HepG2 (cell line): ENCODE measurements around the gene PSORS1C1. TPM values are rescaled to one million over a fixed set of nuclear protein-coding genes. Genes with fewer than 3 reads are reported as not detected.

Source experiments
- CAMTA2 ChIP-seq: sonication (generic); formaldehyde crosslinking; IDR thresholded peaks from 2 replicates; pipeline ENCODE4 v1.4.0; 2020; ENCODE audit warnings: mild to moderate bottlenecking, missing genetic modification reagents, borderline replicate concordance
- EP300 ChIP-seq, 3 experiments: sonication (generic) in 1 of 3; formaldehyde crosslinking in 1 of 3; IDR thresholded peaks; 2 replicates each; pipeline versions ENCODE4 v1.5.1 to v1.6.1; 2011 to 2020; ENCODE audit warnings: low read depth in 2 of 3, low read length in 2 of 3, borderline replicate concordance in 1 of 3, improper control_type of control experiment in 1 of 3, mild to moderate bottlenecking in 1 of 3, missing genetic modification reagents in 1 of 3, moderate library complexity in 1 of 3
- KLF11 ChIP-seq: IDR thresholded peaks from 2 replicates; pipeline ENCODE4 v1.6.1; 2016; ENCODE audit warnings: missing compliant biosample characterization
- NFYB ChIP-seq: sonication (generic); formaldehyde crosslinking; IDR thresholded peaks from 2 replicates; pipeline ENCODE4 v1.4.0; 2020; ENCODE audit warnings: missing genetic modification reagents
- PBX3 ChIP-seq: sonication (generic); formaldehyde crosslinking; IDR thresholded peaks from 2 replicates; pipeline ENCODE4 v1.8.1; 2023; ENCODE audit warnings: missing genetic modification reagents, inconsistent platforms, borderline replicate concordance
- PHF20 ChIP-seq: sonication (generic); formaldehyde crosslinking; IDR thresholded peaks from 2 replicates; pipeline ENCODE4 v1.5.0; 2020; ENCODE audit warnings: mild to moderate bottlenecking, missing genetic modification reagents
- PTBP1 ChIP-seq: fragments of 200-400 bp; formaldehyde crosslinking; IDR thresholded peaks from 2 replicates; pipeline ENCODE4 v1.6.1; 2018; ENCODE audit warnings: low read length, low read depth; ENCODE audit not compliant: poor library complexity, severe bottlenecking
- RNF219 ChIP-seq: sonication (generic); formaldehyde crosslinking; IDR thresholded peaks from 2 replicates; pipeline ENCODE4 v1.5.0; 2020; ENCODE audit warnings: mild to moderate bottlenecking, missing genetic modification reagents
- SMYD3 ChIP-seq: sonication (generic); formaldehyde crosslinking; IDR thresholded peaks from 2 replicates; pipeline ENCODE4 v1.8.1; 2023; ENCODE audit warnings: mild to moderate bottlenecking, missing genetic modification reagents
- SOX5 ChIP-seq: IDR thresholded peaks from 2 replicates; pipeline ENCODE4 v1.6.1; 2016; ENCODE audit warnings: borderline replicate concordance
- TRIM22 ChIP-seq: fragments of 450-650 bp; IDR thresholded peaks from 2 replicates; pipeline ENCODE4 v1.6.1; 2017
- ZNF225 ChIP-seq: sonication (generic); formaldehyde crosslinking; IDR thresholded peaks from 2 replicates; pipeline ENCODE4 v1.4.0; 2020; ENCODE audit warnings: mild to moderate bottlenecking, missing genetic modification reagents
- ZNF331 ChIP-seq: sonication (generic); formaldehyde crosslinking; IDR thresholded peaks from 2 replicates; pipeline ENCODE4 v1.4.0; 2020; ENCODE audit warnings: missing genetic modification reagents
- ZNF510 ChIP-seq: sonication (generic); formaldehyde crosslinking; IDR thresholded peaks from 2 replicates; pipeline ENCODE4 v1.4.0; 2020; ENCODE audit warnings: low read depth, mild to moderate bottlenecking, missing genetic modification reagents
- ZNF543 ChIP-seq: sonication (generic); formaldehyde crosslinking; IDR thresholded peaks from 2 replicates; pipeline ENCODE4 v1.4.0; 2020; ENCODE audit warnings: mild to moderate bottlenecking, missing genetic modification reagents
- ZNF552 ChIP-seq: sonication (generic); formaldehyde crosslinking; IDR thresholded peaks from 2 replicates; pipeline ENCODE4 v1.9.0; 2022; ENCODE audit warnings: missing genetic modification reagents, mild to moderate bottlenecking, borderline replicate concordance
- ZNF674 ChIP-seq: sonication (generic); formaldehyde crosslinking; IDR thresholded peaks from 2 replicates; pipeline ENCODE4 v1.5.0; 2020; ENCODE audit warnings: low read depth, mild to moderate bottlenecking, missing genetic modification reagents
- polyA plus RNA-seq, 8 experiments: library from polyadenylated mRNA; depleted of rRNA in 3 of 8; stranded (reverse) in 7 of 8; unstranded in 1 of 8; fragments of >200 nt; fragmentation: Illumina TruSeq in 4 of 8; extraction: Trizol in 4 of 8; gene quantifications; 2 replicates each; pipeline versions ENCODE4 v1.2.1 to v1.2.3, GENCODE V29; 2011 to 2016; ENCODE audit warnings: low read depth in 4 of 8, missing spikeins in 1 of 8, mixed read lengths in 1 of 8; ENCODE audit not compliant: insufficient read depth in 1 of 8
- total RNA-seq, 5 experiments: library from RNA; depleted of rRNA; stranded (reverse); fragments of >200 nt; fragmentation: Illumina TruSeq; extraction: Trizol; gene quantifications; 2 replicates each; pipeline ENCODE4 v1.2.3, GENCODE V29; 2016; ENCODE audit warnings: low read depth in 1 of 5
- TF ChIP-seq, protein P1 (sequence below): sonication (generic); formaldehyde crosslinking; conservative IDR thresholded peaks from 2 replicates; pipeline ENCODE4 v1.5.0; 2020; ENCODE audit warnings: missing genetic modification reagents
- TF ChIP-seq, protein P2 (sequence below): sonication (generic); formaldehyde crosslinking; conservative IDR thresholded peaks from 2 replicates; pipeline ENCODE4 v1.4.0; 2020; ENCODE audit warnings: mild to moderate bottlenecking, missing genetic modification reagents, moderate library complexity

Gene PSORS1C1
- total and polyA plus RNA-seq, 2 of the 13 experiments (the other 11 are each of a cell fraction or from before 2014, with no cell fraction given) = 0.01 to 0.02 TPM

- no peak for TF ChIP-seq PBX3 (CRISPR knock-in tag)
- no peak for TF ChIP-seq ZNF552 (CRISPR knock-in tag)
- no peak for TF ChIP-seq PHF20 (CRISPR knock-in tag)
- TF ChIP-seq SMYD3 (CRISPR knock-in tag) = no peak
- TF ChIP-seq CAMTA2 (CRISPR knock-in tag) = no peak
- TF ChIP-seq, protein P1, sequence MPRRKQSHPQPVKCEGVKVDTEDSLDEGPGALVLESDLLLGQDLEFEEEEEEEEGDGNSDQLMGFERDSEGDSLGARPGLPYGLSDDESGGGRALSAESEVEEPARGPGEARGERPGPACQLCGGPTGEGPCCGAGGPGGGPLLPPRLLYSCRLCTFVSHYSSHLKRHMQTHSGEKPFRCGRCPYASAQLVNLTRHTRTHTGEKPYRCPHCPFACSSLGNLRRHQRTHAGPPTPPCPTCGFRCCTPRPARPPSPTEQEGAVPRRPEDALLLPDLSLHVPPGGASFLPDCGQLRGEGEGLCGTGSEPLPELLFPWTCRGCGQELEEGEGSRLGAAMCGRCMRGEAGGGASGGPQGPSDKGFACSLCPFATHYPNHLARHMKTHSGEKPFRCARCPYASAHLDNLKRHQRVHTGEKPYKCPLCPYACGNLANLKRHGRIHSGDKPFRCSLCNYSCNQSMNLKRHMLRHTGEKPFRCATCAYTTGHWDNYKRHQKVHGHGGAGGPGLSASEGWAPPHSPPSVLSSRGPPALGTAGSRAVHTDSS = no peak
- TF ChIP-seq, protein P2, sequence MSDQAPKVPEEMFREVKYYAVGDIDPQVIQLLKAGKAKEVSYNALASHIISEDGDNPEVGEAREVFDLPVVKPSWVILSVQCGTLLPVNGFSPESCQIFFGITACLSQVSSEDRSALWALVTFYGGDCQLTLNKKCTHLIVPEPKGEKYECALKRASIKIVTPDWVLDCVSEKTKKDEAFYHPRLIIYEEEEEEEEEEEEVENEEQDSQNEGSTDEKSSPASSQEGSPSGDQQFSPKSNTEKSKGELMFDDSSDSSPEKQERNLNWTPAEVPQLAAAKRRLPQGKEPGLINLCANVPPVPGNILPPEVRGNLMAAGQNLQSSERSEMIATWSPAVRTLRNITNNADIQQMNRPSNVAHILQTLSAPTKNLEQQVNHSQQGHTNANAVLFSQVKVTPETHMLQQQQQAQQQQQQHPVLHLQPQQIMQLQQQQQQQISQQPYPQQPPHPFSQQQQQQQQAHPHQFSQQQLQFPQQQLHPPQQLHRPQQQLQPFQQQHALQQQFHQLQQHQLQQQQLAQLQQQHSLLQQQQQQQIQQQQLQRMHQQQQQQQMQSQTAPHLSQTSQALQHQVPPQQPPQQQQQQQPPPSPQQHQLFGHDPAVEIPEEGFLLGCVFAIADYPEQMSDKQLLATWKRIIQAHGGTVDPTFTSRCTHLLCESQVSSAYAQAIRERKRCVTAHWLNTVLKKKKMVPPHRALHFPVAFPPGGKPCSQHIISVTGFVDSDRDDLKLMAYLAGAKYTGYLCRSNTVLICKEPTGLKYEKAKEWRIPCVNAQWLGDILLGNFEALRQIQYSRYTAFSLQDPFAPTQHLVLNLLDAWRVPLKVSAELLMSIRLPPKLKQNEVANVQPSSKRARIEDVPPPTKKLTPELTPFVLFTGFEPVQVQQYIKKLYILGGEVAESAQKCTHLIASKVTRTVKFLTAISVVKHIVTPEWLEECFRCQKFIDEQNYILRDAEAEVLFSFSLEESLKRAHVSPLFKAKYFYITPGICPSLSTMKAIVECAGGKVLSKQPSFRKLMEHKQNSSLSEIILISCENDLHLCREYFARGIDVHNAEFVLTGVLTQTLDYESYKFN = peak; percentile 57; the same call in 1 of the 2 replicates
- TF ChIP-seq ZNF543 (CRISPR knock-in tag) = no peak
- no peak for TF ChIP-seq ZNF510 (CRISPR knock-in tag)
- TF ChIP-seq RNF219 (CRISPR knock-in tag) = no peak
- 0 out of 4 replicates have a peak, but pooled peaks of 1 of the 2 experiments have one; percentile 9 for TF ChIP-seq EP300 (IDR thresholded peaks at IDR 0.05; ENCODE audit: low read depth in 2 of 2, low read length in 2 of 2)
- TF ChIP-seq EP300 (CRISPR knock-in tag; IDR thresholded peaks at IDR 0.05; ENCODE audit: borderline replicate concordance) = no peak
- no peak for TF ChIP-seq TRIM22
- TF ChIP-seq KLF11 = no peak
- peak; percentile 95 for TF ChIP-seq SOX5 (CRISPR knock-in tag)
- no peak for TF ChIP-seq NFYB (CRISPR knock-in tag)
- TF ChIP-seq ZNF331 = no peak
- no peak for TF ChIP-seq ZNF674
- TF ChIP-seq PTBP1 = no peak
- no peak for TF ChIP-seq ZNF225 (CRISPR knock-in tag)
These were observed 21.7 kb upstream of the PSORS1C1 start (continued) for GRCh38 chr6:31092769-31093505.
